Gastrocnemius medialis (tissue), 4 donors: ENCODE measurements around the gene DPH7. TPM values are rescaled to one million over a fixed set of nuclear protein-coding genes. Genes with fewer than 3 reads are reported as not detected.

ENCODE experiments used
- ATAC-seq, 2 donors: fragments of 150-250 bp; one replicate each; pipeline ENCODE4 v1.9.1; 2016
- DNase-seq, 2 donors: peaks; one replicate each; pipeline ENCODE4 v3.0.0-alpha.2; 2019
- H3K27ac ChIP-seq, 4 donors: fragments of 200-600 bp; sonication (generic); 1 replicate in 1 of 4; 2 replicates in 3 of 4; pipeline ENCODE4 v1.5.1; 2016 to 2018; ENCODE audit warnings: mild to moderate bottlenecking in 2 of 4, moderate library complexity in 1 of 4
- H3K27me3 ChIP-seq, 3 donors: fragments of 200-600 bp; sonication (generic) in 2 of 3; 1 replicate in 1 of 3; 2 replicates in 2 of 3; pipeline versions ENCODE4 v1.5.1 to v1.6.0; 2016 to 2019; ENCODE audit warnings: mild to moderate bottlenecking in 1 of 3, moderate library complexity in 1 of 3
- H3K36me3 ChIP-seq, 2 donors: fragments of 200-600 bp; sonication (generic) in 1 of 2; one replicate each; pipeline ENCODE4 v1.5.1; 2017 to 2018
- H3K4me1 ChIP-seq, 2 donors: fragments of 200-600 bp; sonication (generic) in 1 of 2; one replicate each; pipeline ENCODE4 v1.5.1; 2016 to 2017; ENCODE audit warnings: mild to moderate bottlenecking in 2 of 2
- H3K4me3 ChIP-seq, 4 donors: fragments of 200-600 bp; sonication (generic) in 3 of 4; 1 replicate in 1 of 4; 2 replicates in 3 of 4; pipeline ENCODE4 v1.5.1; 2016 to 2019; ENCODE audit warnings: mild to moderate bottlenecking in 2 of 4
- H3K9me3 ChIP-seq, 3 donors: fragments of 200-600 bp; sonication (generic) in 2 of 3; 1 replicate in 1 of 3; 2 replicates in 2 of 3; pipeline ENCODE4 v1.5.1; 2016 to 2019
- POLR2A ChIP-seq, 2 donors: fragments of 450-650 bp; IDR thresholded peaks; one replicate each; pipeline ENCODE4 v1.6.1; 2017; ENCODE audit warnings: antibody characterized with exemption in 2 of 2, mild to moderate bottlenecking in 2 of 2, moderate library complexity in 2 of 2
- in situ Hi-C, 4 donors: fragments of 200-750 bp; cut with MboI; loops; one replicate each; pipeline versions ENCODE4 v1.15.0 to v1.8.0; 2017; ENCODE audit warnings: low sequenced_read_pairs in 4 of 4
- intact Hi-C: fragments of 100-400 bp; cut with DNase I; formaldehyde crosslinking; loops from one replicate; pipeline ENCODE4 v1.15.1; 2023; ENCODE audit warnings: low total_unique reads
- total RNA-seq, 4 donors: library from RNA; depleted of rRNA; stranded (reverse); fragments of >200 nt; gene quantifications; one replicate each; pipeline versions ENCODE4 v1.1.0 to v1.2.3, GENCODE V29; 2016
- TF ChIP-seq, protein P1 (sequence below), 5 experiments: fragments of 450-650 bp in 3 of 5; fragments of 200-600 bp in 2 of 5; sonication (generic) in 2 of 5; IDR thresholded peaks in 4 of 5; conservative IDR thresholded peaks in 1 of 5; 1 replicate in 4 of 5; 2 replicates in 1 of 5; pipeline ENCODE4 v1.5.1; 2016 to 2019; ENCODE audit warnings: antibody characterized with exemption in 5 of 5, mild to moderate bottlenecking in 3 of 5, moderate library complexity in 3 of 5

Gene DPH7
- total RNA-seq, 4 donors from 2014 or later, result 10.0 to 25.2 (median 13.6) TPM

DNA sequence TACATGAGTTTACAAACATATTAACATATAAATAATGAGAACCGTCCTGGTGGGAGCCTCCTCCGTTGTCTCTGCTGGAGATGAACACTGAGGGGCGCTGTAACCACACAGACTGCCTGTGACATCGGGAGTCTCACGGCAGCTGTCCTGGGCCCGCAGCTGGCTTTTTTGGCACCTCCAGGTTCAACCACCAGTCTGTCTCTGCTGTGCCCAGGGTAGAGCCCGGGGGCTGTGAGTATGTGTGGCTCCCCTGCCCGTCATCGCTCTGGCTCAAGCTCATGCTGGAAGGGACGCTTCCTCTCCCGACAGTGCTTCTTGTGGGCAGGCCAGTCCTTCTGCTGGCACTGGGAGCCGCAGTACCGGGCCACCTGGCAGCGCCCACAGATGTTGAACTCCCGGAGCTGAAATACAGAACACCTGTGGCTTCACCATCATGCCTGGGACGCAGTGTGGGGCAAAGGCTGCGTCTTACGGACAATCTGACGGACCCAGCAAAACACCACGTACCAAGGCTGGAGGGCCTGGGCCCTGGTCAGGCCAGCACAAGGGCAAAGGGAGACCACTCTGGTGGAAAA lies 3.6 kb upstream of the DPH7 start:
- Histone ChIP-seq H3K4me1 (peaks cover 10 to 21% of the 10 kb centered on the region in 2 donors), H3K27me3 (no peaks in the 10 kb centered on the region), H3K9me3 (no peaks in the 10 kb centered on the region), H3K36me3 (peaks cover 0 to 35% of the 10 kb centered on the region in 2 donors), H3K27ac (peak overlapping the region in 3 of 4 donors; percentile 13 to 47 (median 21)), H3K4me3 (no peak overlapping the region)
- ATAC-seq (peak in 1 of 2 donors; percentile 11), DNase-seq (peak in 1 of 2 donors; percentile 61)
- in situ Hi-C loops, result no loop called here
- intact Hi-C loops, result no loop called here
- TF ChIP-seq POLR2A (IDR thresholded peaks at IDR 0.05), result no peak
- TF ChIP-seq, protein P1, sequence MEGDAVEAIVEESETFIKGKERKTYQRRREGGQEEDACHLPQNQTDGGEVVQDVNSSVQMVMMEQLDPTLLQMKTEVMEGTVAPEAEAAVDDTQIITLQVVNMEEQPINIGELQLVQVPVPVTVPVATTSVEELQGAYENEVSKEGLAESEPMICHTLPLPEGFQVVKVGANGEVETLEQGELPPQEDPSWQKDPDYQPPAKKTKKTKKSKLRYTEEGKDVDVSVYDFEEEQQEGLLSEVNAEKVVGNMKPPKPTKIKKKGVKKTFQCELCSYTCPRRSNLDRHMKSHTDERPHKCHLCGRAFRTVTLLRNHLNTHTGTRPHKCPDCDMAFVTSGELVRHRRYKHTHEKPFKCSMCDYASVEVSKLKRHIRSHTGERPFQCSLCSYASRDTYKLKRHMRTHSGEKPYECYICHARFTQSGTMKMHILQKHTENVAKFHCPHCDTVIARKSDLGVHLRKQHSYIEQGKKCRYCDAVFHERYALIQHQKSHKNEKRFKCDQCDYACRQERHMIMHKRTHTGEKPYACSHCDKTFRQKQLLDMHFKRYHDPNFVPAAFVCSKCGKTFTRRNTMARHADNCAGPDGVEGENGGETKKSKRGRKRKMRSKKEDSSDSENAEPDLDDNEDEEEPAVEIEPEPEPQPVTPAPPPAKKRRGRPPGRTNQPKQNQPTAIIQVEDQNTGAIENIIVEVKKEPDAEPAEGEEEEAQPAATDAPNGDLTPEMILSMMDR (IDR thresholded peaks at IDR 0.05 in 4 of 5, conservative IDR thresholded peaks at IDR 0.05 in 1 of 5), result peak; percentile 28 to 56 (median 44)

GRCh38 chr9:137581361-137582285 lies 2.9 kb upstream of the DPH7 start:
- peak overlapping the region in 1 of 4 donors; percentile 47 for H3K27ac ChIP-seq
- DNase-seq (no peak), ATAC-seq (no peak)
- H3K9me3 ChIP-seq, result no peaks in the 10 kb centered on the region
- H3K4me1 ChIP-seq, result peaks cover 17 to 28% of the 10 kb centered on the region in 2 donors
- H3K27me3 ChIP-seq, result no peaks in the 10 kb centered on the region
- intact Hi-C loops (no loop called here), in situ Hi-C loops (no loop called here)
- H3K36me3 ChIP-seq, result peaks cover 0 to 27% of the 10 kb centered on the region in 2 donors
- no peak overlapping the region for H3K4me3 ChIP-seq
- TF ChIP-seq POLR2A (IDR thresholded peaks at IDR 0.05), result no peak
- TF ChIP-seq, protein P1 (IDR thresholded peaks at IDR 0.05 in 4 of 5, conservative IDR thresholded peaks at IDR 0.05 in 1 of 5), result no peak

- in situ Hi-C loops (no loop called here), intact Hi-C loops (no loop called here)
- Histone ChIP-seq H3K27ac (no peak overlapping the region), H3K9me3 (no peaks in the 10 kb centered on the region), H3K4me3 (no peak overlapping the region), H3K36me3 (peaks cover 0 to 25% of the 10 kb centered on the region in 2 donors), H3K4me1 (peaks cover 22 to 35% of the 10 kb centered on the region in 2 donors), H3K27me3 (no peaks in the 10 kb centered on the region)
- ATAC-seq (no peak), DNase-seq (no peak)
- TF ChIP-seq POLR2A (IDR thresholded peaks at IDR 0.05), result no peak
- TF ChIP-seq, protein P1 (IDR thresholded peaks at IDR 0.05 in 4 of 5, conservative IDR thresholded peaks at IDR 0.05 in 1 of 5), result no peak
Observed at GRCh38 chr9:137580954-137581322, 2.2 kb upstream of the DPH7 start.

GRCh38 chr9:137580209-137580953 lies 1.7 kb upstream of the DPH7 start:
- H3K36me3 ChIP-seq, result peaks cover 0 to 25% of the 10 kb centered on the region in 2 donors
- DNase-seq, result no peak
- no peaks in the 10 kb centered on the region for H3K9me3 ChIP-seq
- H3K4me1 ChIP-seq, result peaks cover 28 to 41% of the 10 kb centered on the region in 2 donors
- H3K27me3 ChIP-seq, result no peaks in the 10 kb centered on the region
- no peak for TF ChIP-seq POLR2A (IDR thresholded peaks at IDR 0.05)
- TF ChIP-seq, protein P1 (IDR thresholded peaks at IDR 0.05 in 4 of 5, conservative IDR thresholded peaks at IDR 0.05 in 1 of 5), result no peak
- no peak overlapping the region for H3K4me3 ChIP-seq
- no peak for ATAC-seq
- in situ Hi-C loops (no loop called here), intact Hi-C loops (no loop called here)
- no peak overlapping the region for H3K27ac ChIP-seq
